Kidney epithelial cell (primary cell): ENCODE results near the gene PROZ. TPM values are rescaled to one million over a fixed set of nuclear protein-coding genes. Genes with fewer than 3 reads are reported as not detected.
"Not testable (repeated sequence)": the region's sequence is repeated elsewhere in the genome, so short reads cannot be mapped to it uniquely, and the experiment has no call there.

Experiments
- DNase-seq: peaks from one replicate; pipeline ENCODE4 v3.0.0-alpha.2; 2010; ENCODE audit warnings: low read depth
- H3K27me3 ChIP-seq: 2 replicates; pipeline ENCODE4 v1.6.0; 2011; ENCODE audit warnings: low read length; ENCODE audit not compliant: control insufficient read depth, insufficient read depth
- H3K36me3 ChIP-seq: 2 replicates; pipeline ENCODE4 v1.5.1; 2011; ENCODE audit warnings: low read length; ENCODE audit not compliant: control insufficient read depth, insufficient read depth
- H3K4me3 ChIP-seq: 2 replicates; pipeline ENCODE4 v1.5.1; 2011; ENCODE audit warnings: low read depth, mild to moderate bottlenecking, control low read depth, low read length
- CTCF ChIP-seq: IDR thresholded peaks from 2 replicates; pipeline ENCODE4 v1.5.1; 2011; ENCODE audit warnings: mild to moderate bottlenecking, moderate library complexity, low read length, control low read depth, inconsistent platforms; ENCODE audit not compliant: insufficient read depth, poor library complexity, severe bottlenecking
- total RNA-seq: library from RNA; depleted of rRNA; stranded (reverse); fragments of >200 nt; gene quantifications from 2 replicates; pipeline ENCODE4 v1.2.3, GENCODE V29; 2015

PROZ gene
- total RNA-seq, 1 donor from 2014 or later: not detected

GRCh38 chr13:113159701-113160100, 1.3 kb downstream of the PROZ start:
- TF ChIP-seq CTCF: no peak
- Histone ChIP-seq H3K4me3 (no peak overlapping the region), H3K36me3 (no peaks in the 10 kb centered on the region), H3K27me3 (peaks cover 28% of the 10 kb centered on the region)
- DNase-seq: no peak

GRCh38 chr13:113160983-113161382, 2.5 kb downstream of the PROZ start:
- no peak for DNase-seq
- Histone ChIP-seq H3K27me3 (peaks cover 28% of the 10 kb centered on the region), H3K4me3 (no peak overlapping the region), H3K36me3 (no peaks in the 10 kb centered on the region)
- no peak for TF ChIP-seq CTCF

GRCh38 chr13:113161433-113161832, 3.0 kb downstream of the PROZ start:
- TF ChIP-seq CTCF: no peak
- Histone ChIP-seq H3K36me3 (no peaks in the 10 kb centered on the region), H3K27me3 (peaks cover 28% of the 10 kb centered on the region), H3K4me3 (no peak overlapping the region)
- DNase-seq: no peak

- H3K27me3 ChIP-seq: peaks cover 28% of the 10 kb centered on the region
- H3K36me3 ChIP-seq, DNase-seq, H3K4me3 ChIP-seq: not testable (repeated sequence)
Observed at GRCh38 chr13:113161975-113162374, 3.5 kb downstream of the PROZ start.

- no peak for DNase-seq
- H3K27me3 ChIP-seq: peaks cover 25% of the 10 kb centered on the region
- H3K4me3 ChIP-seq: no peak overlapping the region
- H3K36me3 ChIP-seq: no peaks in the 10 kb centered on the region
- no peak for TF ChIP-seq CTCF
Observed at GRCh38 chr13:113162783-113163685, 4.6 kb downstream of the PROZ start.

- Histone ChIP-seq H3K27me3 (peaks cover 21% of the 10 kb centered on the region), H3K36me3 (no peaks in the 10 kb centered on the region), H3K4me3 (no peak overlapping the region)
- DNase-seq: no peak
- TF ChIP-seq CTCF: no peak
Observed at GRCh38 chr13:113164492-113164891, 6.0 kb downstream of the PROZ start.
